ENCODE results near the gene SERF2. TPM values are rescaled to one million over a fixed set of nuclear protein-coding genes. Genes with fewer than 3 reads are reported as not detected.
"Not testable (repeated sequence)": the region's sequence is repeated elsewhere in the genome, so short reads cannot be mapped to it uniquely, and the experiment has no call there.

Gene SERF2
- total and polyA plus RNA-seq, 2 of the 13 experiments (the other 11 are each of a cell fraction or from before 2014, with no cell fraction given), result 811 to 1,257 TPM

GRCh38 chr15:43746245-43746902 lies 45.7 kb upstream of the SERF2 start, which contains the start of gene PDIA3 (continued):
- TF ChIP-seq SKIL (CRISPR knock-in tag; IDR thresholded peaks at IDR 0.05; ENCODE audit: borderline replicate concordance), result peak; percentile 80; the same call in 1 of the 2 replicates
- TF ChIP-seq SP1 (IDR thresholded peaks at IDR 0.05), result not testable (repeated sequence)
- peak; percentile 63 for TF ChIP-seq SP1 (CRISPR knock-in tag; IDR thresholded peaks at IDR 0.05)
- TF ChIP-seq, protein P1, sequence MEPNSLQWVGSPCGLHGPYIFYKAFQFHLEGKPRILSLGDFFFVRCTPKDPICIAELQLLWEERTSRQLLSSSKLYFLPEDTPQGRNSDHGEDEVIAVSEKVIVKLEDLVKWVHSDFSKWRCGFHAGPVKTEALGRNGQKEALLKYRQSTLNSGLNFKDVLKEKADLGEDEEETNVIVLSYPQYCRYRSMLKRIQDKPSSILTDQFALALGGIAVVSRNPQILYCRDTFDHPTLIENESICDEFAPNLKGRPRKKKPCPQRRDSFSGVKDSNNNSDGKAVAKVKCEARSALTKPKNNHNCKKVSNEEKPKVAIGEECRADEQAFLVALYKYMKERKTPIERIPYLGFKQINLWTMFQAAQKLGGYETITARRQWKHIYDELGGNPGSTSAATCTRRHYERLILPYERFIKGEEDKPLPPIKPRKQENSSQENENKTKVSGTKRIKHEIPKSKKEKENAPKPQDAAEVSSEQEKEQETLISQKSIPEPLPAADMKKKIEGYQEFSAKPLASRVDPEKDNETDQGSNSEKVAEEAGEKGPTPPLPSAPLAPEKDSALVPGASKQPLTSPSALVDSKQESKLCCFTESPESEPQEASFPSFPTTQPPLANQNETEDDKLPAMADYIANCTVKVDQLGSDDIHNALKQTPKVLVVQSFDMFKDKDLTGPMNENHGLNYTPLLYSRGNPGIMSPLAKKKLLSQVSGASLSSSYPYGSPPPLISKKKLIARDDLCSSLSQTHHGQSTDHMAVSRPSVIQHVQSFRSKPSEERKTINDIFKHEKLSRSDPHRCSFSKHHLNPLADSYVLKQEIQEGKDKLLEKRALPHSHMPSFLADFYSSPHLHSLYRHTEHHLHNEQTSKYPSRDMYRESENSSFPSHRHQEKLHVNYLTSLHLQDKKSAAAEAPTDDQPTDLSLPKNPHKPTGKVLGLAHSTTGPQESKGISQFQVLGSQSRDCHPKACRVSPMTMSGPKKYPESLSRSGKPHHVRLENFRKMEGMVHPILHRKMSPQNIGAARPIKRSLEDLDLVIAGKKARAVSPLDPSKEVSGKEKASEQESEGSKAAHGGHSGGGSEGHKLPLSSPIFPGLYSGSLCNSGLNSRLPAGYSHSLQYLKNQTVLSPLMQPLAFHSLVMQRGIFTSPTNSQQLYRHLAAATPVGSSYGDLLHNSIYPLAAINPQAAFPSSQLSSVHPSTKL (CRISPR knock-in tag; IDR thresholded peaks at IDR 0.05), result peak; percentile 47; the same call in 1 of the 2 replicates
- TF ChIP-seq, protein P2, sequence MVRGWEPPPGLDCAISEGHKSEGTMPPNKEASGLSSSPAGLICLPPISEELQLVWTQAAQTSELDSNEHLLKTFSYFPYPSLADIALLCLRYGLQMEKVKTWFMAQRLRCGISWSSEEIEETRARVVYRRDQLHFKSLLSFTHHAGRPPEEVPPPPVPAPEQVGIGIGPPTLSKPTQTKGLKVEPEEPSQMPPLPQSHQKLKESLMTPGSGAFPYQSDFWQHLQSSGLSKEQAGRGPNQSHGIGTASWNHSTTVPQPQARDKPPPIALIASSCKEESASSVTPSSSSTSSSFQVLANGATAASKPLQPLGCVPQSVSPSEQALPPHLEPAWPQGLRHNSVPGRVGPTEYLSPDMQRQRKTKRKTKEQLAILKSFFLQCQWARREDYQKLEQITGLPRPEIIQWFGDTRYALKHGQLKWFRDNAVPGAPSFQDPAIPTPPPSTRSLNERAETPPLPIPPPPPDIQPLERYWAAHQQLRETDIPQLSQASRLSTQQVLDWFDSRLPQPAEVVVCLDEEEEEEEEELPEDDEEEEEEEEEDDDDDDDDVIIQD (CRISPR knock-in tag; IDR thresholded peaks at IDR 0.05; ENCODE audit: low read depth), result 0 out of 2 replicates have a peak, but pooled peaks have one; percentile 40
- TF ChIP-seq ZNF580 (CRISPR knock-in tag; IDR thresholded peaks at IDR 0.05; ENCODE audit: borderline replicate concordance, low read depth), result peak; percentile 70; the same call in 1 of the 2 replicates
- TF ChIP-seq, protein P3, sequence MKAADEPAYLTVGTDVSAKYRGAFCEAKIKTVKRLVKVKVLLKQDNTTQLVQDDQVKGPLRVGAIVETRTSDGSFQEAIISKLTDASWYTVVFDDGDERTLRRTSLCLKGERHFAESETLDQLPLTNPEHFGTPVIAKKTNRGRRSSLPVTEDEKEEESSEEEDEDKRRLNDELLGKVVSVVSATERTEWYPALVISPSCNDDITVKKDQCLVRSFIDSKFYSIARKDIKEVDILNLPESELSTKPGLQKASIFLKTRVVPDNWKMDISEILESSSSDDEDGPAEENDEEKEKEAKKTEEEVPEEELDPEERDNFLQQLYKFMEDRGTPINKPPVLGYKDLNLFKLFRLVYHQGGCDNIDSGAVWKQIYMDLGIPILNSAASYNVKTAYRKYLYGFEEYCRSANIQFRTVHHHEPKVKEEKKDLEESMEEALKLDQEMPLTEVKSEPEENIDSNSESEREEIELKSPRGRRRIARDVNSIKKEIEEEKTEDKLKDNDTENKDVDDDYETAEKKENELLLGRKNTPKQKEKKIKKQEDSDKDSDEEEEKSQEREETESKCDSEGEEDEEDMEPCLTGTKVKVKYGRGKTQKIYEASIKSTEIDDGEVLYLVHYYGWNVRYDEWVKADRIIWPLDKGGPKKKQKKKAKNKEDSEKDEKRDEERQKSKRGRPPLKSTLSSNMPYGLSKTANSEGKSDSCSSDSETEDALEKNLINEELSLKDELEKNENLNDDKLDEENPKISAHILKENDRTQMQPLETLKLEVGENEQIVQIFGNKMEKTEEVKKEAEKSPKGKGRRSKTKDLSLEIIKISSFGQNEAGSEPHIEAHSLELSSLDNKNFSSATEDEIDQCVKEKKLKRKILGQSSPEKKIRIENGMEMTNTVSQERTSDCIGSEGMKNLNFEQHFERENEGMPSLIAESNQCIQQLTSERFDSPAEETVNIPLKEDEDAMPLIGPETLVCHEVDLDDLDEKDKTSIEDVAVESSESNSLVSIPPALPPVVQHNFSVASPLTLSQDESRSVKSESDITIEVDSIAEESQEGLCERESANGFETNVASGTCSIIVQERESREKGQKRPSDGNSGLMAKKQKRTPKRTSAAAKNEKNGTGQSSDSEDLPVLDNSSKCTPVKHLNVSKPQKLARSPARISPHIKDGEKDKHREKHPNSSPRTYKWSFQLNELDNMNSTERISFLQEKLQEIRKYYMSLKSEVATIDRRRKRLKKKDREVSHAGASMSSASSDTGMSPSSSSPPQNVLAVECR (CRISPR knock-in tag; IDR thresholded peaks at IDR 0.05; ENCODE audit: borderline replicate concordance), result peak; percentile 93
- TF ChIP-seq KAT7 (CRISPR knock-in tag; IDR thresholded peaks at IDR 0.05; ENCODE audit: borderline replicate concordance), result peak; percentile 87; the same call in 1 of the 2 replicates
- 0 out of 2 replicates have a peak, but pooled peaks have one; percentile 48 for TF ChIP-seq HES4 (CRISPR knock-in tag; IDR thresholded peaks at IDR 0.05; ENCODE audit: borderline replicate concordance)
- peak; percentile 76; the same call in 1 of the 2 replicates for TF ChIP-seq IRF9 (CRISPR knock-in tag; IDR thresholded peaks at IDR 0.05; ENCODE audit: borderline replicate concordance)
- TF ChIP-seq, protein P4, sequence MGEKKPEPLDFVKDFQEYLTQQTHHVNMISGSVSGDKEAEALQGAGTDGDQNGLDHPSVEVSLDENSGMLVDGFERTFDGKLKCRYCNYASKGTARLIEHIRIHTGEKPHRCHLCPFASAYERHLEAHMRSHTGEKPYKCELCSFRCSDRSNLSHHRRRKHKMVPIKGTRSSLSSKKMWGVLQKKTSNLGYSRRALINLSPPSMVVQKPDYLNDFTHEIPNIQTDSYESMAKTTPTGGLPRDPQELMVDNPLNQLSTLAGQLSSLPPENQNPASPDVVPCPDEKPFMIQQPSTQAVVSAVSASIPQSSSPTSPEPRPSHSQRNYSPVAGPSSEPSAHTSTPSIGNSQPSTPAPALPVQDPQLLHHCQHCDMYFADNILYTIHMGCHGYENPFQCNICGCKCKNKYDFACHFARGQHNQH (CRISPR knock-in tag; IDR thresholded peaks at IDR 0.05), result peak; percentile 46; the same call in 1 of the 2 replicates
- TF ChIP-seq XBP1 (CRISPR knock-in tag; IDR thresholded peaks at IDR 0.05), result 0 out of 2 replicates have a peak, but pooled peaks have one; percentile 70

Measured in HepG2 (cell line).